Measurements from ENCODE around the gene ZNF674. TPM values are rescaled to one million over a fixed set of nuclear protein-coding genes. Genes with fewer than 3 reads are reported as not detected.
"Not testable (repeated sequence)": the region's sequence is repeated elsewhere in the genome, so short reads cannot be mapped to it uniquely, and the experiment has no call there.

ZNF674 gene
- total RNA-seq, 1 donor from 2014 or later: 2.7 TPM

GRCh38 chrX:46506076-46506475 is 39.1 kb downstream of the ZNF674 start:
- DNase-seq (no peak), ATAC-seq (ENCODE audit: poor library complexity) (no peak)
- intact Hi-C loops (cut with DNase I): no loop called here

- intact Hi-C loops (cut with DNase I): no loop called here
- ATAC-seq (ENCODE audit: poor library complexity) (no peak), DNase-seq (no peak)
Measured at GRCh38 chrX:46502848-46503247, 42.4 kb downstream of the ZNF674 start.

- intact Hi-C loops (cut with DNase I): no loop called here
- ATAC-seq (ENCODE audit: poor library complexity): no peak
- no peak for DNase-seq
Measured at GRCh38 chrX:46500054-46500453, 45.2 kb downstream of the ZNF674 start.

GRCh38 chrX:46488712-46489111 is 56.5 kb downstream of the ZNF674 start:
- intact Hi-C loops (cut with DNase I): no loop called here
- no peak for ATAC-seq (ENCODE audit: poor library complexity)
- DNase-seq: no peak

- intact Hi-C loops (cut with DNase I): no loop called here
- ATAC-seq (ENCODE audit: poor library complexity): no peak
- no peak for DNase-seq
Measured at GRCh38 chrX:46485897-46486296, 59.3 kb downstream of the ZNF674 start.

- ATAC-seq (ENCODE audit: poor library complexity); intact Hi-C loops (cut with DNase I); DNase-seq: not testable (repeated sequence)
Measured at GRCh38 chrX:46478634-46479033, 66.6 kb downstream of the ZNF674 start.

- DNase-seq: no peak
- intact Hi-C loops (cut with DNase I): no loop called here
- no peak for ATAC-seq (ENCODE audit: poor library complexity)
Measured at GRCh38 chrX:46477435-46477834, 67.8 kb downstream of the ZNF674 start.

GRCh38 chrX:46465203-46465602 is 80.0 kb downstream of the ZNF674 start:
- no peak for ATAC-seq (ENCODE audit: poor library complexity)
- no peak for DNase-seq
- intact Hi-C loops (cut with DNase I): no loop called here

- no peak for ATAC-seq (ENCODE audit: poor library complexity)
- no peak for DNase-seq
- intact Hi-C loops (cut with DNase I): no loop called here
Measured at GRCh38 chrX:46463682-46464081, 81.5 kb downstream of the ZNF674 start.

- intact Hi-C loops (cut with DNase I): no loop called here
- no peak for ATAC-seq (ENCODE audit: poor library complexity)
Measured at GRCh38 chrX:46461660-46462191, 83.5 kb downstream of the ZNF674 start.

GRCh38 chrX:46460801-46461659 is 84.2 kb downstream of the ZNF674 start:
- DNase-seq; ATAC-seq (ENCODE audit: poor library complexity); intact Hi-C loops (cut with DNase I): not testable (repeated sequence)

More at GRCh38 chrX:46461660-46462191, 83.5 kb downstream of the ZNF674 start:
- DNase-seq: no peak

GRCh38 chrX:46459603-46460002 is 85.6 kb downstream of the ZNF674 start:
- no peak for DNase-seq
- ATAC-seq (ENCODE audit: poor library complexity): peak; percentile 34
- intact Hi-C loops (cut with DNase I): no loop called here

- intact Hi-C loops (cut with DNase I): no loop called here
- ATAC-seq (ENCODE audit: poor library complexity): peak; percentile 72
- DNase-seq: no peak
Measured at GRCh38 chrX:46456125-46456922, 88.9 kb downstream of the ZNF674 start.

Other genes starting within 250 kb of the ZNF674 start
- gene CHST7, start 28.3 kb upstream of the ZNF674 start, total RNA-seq: 14.2 TPM
- 4.4 TPM for gene SLC9A7, start 213.7 kb upstream of the ZNF674 start, total RNA-seq

Data from Right ventricle myocardium superior (tissue), 1 donor.